ENCODE data around the gene ROR1.
"Not testable (repeated sequence)": the region's sequence is repeated elsewhere in the genome, so short reads cannot be mapped to it uniquely, and the experiment has no call there.

Gene ROR1

DNA sequence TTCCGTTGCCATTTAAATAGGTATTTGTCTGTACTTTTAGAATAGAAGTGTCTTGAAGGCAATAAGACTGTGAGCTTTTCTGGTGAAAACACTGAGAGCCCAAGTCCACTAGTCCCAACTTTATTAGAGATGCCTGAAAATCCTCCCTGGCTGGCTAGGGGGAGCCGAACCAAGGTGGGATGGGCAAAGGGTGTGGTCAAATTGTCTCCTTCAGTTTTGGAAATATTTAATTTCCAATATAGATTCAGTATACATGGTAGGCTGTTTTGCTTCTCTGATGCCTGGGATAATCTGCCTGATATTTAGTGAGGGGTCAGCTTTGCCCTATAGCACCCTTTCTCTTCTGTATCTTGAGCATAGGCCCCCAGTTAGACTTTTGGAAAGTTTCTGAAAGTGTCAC is 3.5 kb downstream of the ROR1 start:
- no peak overlapping the region for H3K4me3 ChIP-seq (ENCODE audit: insufficient read depth, low read depth, low read length, poor library complexity, severe bottlenecking)
- H3K27me3 ChIP-seq (replicated peaks; ENCODE audit: control insufficient read depth, insufficient read depth, low read length, poor library complexity, severe bottlenecking), result peaks cover 18% of the 10 kb centered on the region

GRCh38 chr1:63777965-63778880 is 4.4 kb downstream of the ROR1 start:
- no peak for DNase-seq
- Histone ChIP-seq H3K4me1 (ENCODE audit: control insufficient read depth, insufficient read depth, low read length, poor library complexity, severe bottlenecking) (peaks cover 6% of the 10 kb centered on the region), H3K36me3 (ENCODE audit: control insufficient read depth, insufficient read depth, low read length) (no peaks in the 10 kb centered on the region), H3K4me3 (ENCODE audit: insufficient read depth, low read depth, low read length, poor library complexity, severe bottlenecking) (no peak overlapping the region), H3K27ac (ENCODE audit: insufficient read depth, low read length, poor library complexity, severe bottlenecking) (no peak overlapping the region), H3K9me3 (ENCODE audit: control insufficient read depth, low read length) (no peaks in the 10 kb centered on the region), H3K27me3 (replicated peaks; ENCODE audit: control insufficient read depth, insufficient read depth, low read length, poor library complexity, severe bottlenecking) (peaks cover 15% of the 10 kb centered on the region)

More for the DNA sequence above, 3.5 kb downstream of the ROR1 start:
- no peaks in the 10 kb centered on the region for H3K36me3 ChIP-seq (ENCODE audit: control insufficient read depth, insufficient read depth, low read length)
- DNase-seq, result no peak
- H3K9me3 ChIP-seq (ENCODE audit: control insufficient read depth, low read length), result no peaks in the 10 kb centered on the region
- H3K4me1 ChIP-seq (ENCODE audit: control insufficient read depth, insufficient read depth, low read length, poor library complexity, severe bottlenecking), result peaks cover 6% of the 10 kb centered on the region
- no peak overlapping the region for H3K27ac ChIP-seq (ENCODE audit: insufficient read depth, low read length, poor library complexity, severe bottlenecking)

GRCh38 chr1:63779338-63780211 is 5.8 kb downstream of the ROR1 start:
- no peaks in the 10 kb centered on the region for H3K36me3 ChIP-seq (ENCODE audit: control insufficient read depth, insufficient read depth, low read length)
- peaks cover 8% of the 10 kb centered on the region for H3K27me3 ChIP-seq (replicated peaks; ENCODE audit: control insufficient read depth, insufficient read depth, low read length, poor library complexity, severe bottlenecking)
- H3K27ac ChIP-seq (ENCODE audit: insufficient read depth, low read length, poor library complexity, severe bottlenecking), result no peak overlapping the region
- H3K4me3 ChIP-seq (ENCODE audit: insufficient read depth, low read depth, low read length, poor library complexity, severe bottlenecking), result no peak overlapping the region
- DNase-seq, result no peak
- H3K4me1 ChIP-seq (ENCODE audit: control insufficient read depth, insufficient read depth, low read length, poor library complexity, severe bottlenecking), result no peaks in the 10 kb centered on the region
- no peaks in the 10 kb centered on the region for H3K9me3 ChIP-seq (ENCODE audit: control insufficient read depth, low read length)

DNA sequence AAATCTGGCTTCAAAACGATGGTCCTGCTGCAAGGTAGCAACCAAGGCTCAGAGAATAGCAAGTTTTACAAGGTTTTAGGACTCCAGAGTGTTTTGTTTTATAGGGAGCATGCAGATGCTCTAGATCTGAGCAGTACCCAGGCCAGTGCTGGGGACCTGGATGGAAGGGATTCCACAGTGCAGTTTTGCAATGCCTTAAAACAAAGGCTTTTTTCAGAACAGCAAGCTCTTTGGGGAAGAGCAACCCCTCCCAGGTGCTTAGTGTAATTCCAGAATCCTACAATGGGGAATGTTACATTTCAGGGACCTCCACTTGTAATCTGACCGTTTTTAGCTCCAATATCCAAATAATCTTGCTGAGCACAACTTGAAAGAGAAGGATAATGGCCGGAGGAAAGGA is 6.7 kb downstream of the ROR1 start:
- H3K4me1 ChIP-seq (ENCODE audit: control insufficient read depth, insufficient read depth, low read length, poor library complexity, severe bottlenecking), result no peaks in the 10 kb centered on the region
- H3K36me3 ChIP-seq (ENCODE audit: control insufficient read depth, insufficient read depth, low read length), result no peaks in the 10 kb centered on the region
- no peaks in the 10 kb centered on the region for H3K9me3 ChIP-seq (ENCODE audit: control insufficient read depth, low read length)
- H3K27ac ChIP-seq (ENCODE audit: insufficient read depth, low read length, poor library complexity, severe bottlenecking), result no peak overlapping the region
- no peak overlapping the region for H3K4me3 ChIP-seq (ENCODE audit: insufficient read depth, low read depth, low read length, poor library complexity, severe bottlenecking)
- DNase-seq, result no peak
- peaks cover 8% of the 10 kb centered on the region for H3K27me3 ChIP-seq (replicated peaks; ENCODE audit: control insufficient read depth, insufficient read depth, low read length, poor library complexity, severe bottlenecking)

- no peaks in the 10 kb centered on the region for H3K4me1 ChIP-seq (ENCODE audit: control insufficient read depth, insufficient read depth, low read length, poor library complexity, severe bottlenecking)
- H3K4me3 ChIP-seq (ENCODE audit: insufficient read depth, low read depth, low read length, poor library complexity, severe bottlenecking), result no peak overlapping the region
- H3K27ac ChIP-seq (ENCODE audit: insufficient read depth, low read length, poor library complexity, severe bottlenecking), result no peak overlapping the region
- no peaks in the 10 kb centered on the region for H3K9me3 ChIP-seq (ENCODE audit: control insufficient read depth, low read length)
- no peaks in the 10 kb centered on the region for H3K27me3 ChIP-seq (replicated peaks; ENCODE audit: control insufficient read depth, insufficient read depth, low read length, poor library complexity, severe bottlenecking)
- DNase-seq, result no peak
- H3K36me3 ChIP-seq (ENCODE audit: control insufficient read depth, insufficient read depth, low read length), result no peaks in the 10 kb centered on the region
Observed at GRCh38 chr1:63782982-63783381, 9.2 kb downstream of the ROR1 start.

- Histone ChIP-seq H3K27me3 (replicated peaks; ENCODE audit: control insufficient read depth, insufficient read depth, low read length, poor library complexity, severe bottlenecking) (no peaks in the 10 kb centered on the region), H3K4me3 (ENCODE audit: insufficient read depth, low read depth, low read length, poor library complexity, severe bottlenecking) (no peak overlapping the region)
Observed at GRCh38 chr1:63784083-63784482, 10.3 kb downstream of the ROR1 start.

GRCh38 chr1:63784489-63785390 is 10.9 kb downstream of the ROR1 start:
- Histone ChIP-seq H3K27me3 (replicated peaks; ENCODE audit: control insufficient read depth, insufficient read depth, low read length, poor library complexity, severe bottlenecking) (no peaks in the 10 kb centered on the region), H3K4me3 (ENCODE audit: insufficient read depth, low read depth, low read length, poor library complexity, severe bottlenecking) (no peak overlapping the region), H3K36me3 (ENCODE audit: control insufficient read depth, insufficient read depth, low read length) (no peaks in the 10 kb centered on the region), H3K27ac (ENCODE audit: insufficient read depth, low read length, poor library complexity, severe bottlenecking) (no peak overlapping the region), H3K4me1 (ENCODE audit: control insufficient read depth, insufficient read depth, low read length, poor library complexity, severe bottlenecking) (no peaks in the 10 kb centered on the region), H3K9me3 (ENCODE audit: control insufficient read depth, low read length) (no peaks in the 10 kb centered on the region)
- no peak for DNase-seq

More at GRCh38 chr1:63784083-63784482, 10.3 kb downstream of the ROR1 start:
- H3K4me1 ChIP-seq (ENCODE audit: control insufficient read depth, insufficient read depth, low read length, poor library complexity, severe bottlenecking), result no peaks in the 10 kb centered on the region
- H3K27ac ChIP-seq (ENCODE audit: insufficient read depth, low read length, poor library complexity, severe bottlenecking), result no peak overlapping the region
- no peaks in the 10 kb centered on the region for H3K9me3 ChIP-seq (ENCODE audit: control insufficient read depth, low read length)
- no peaks in the 10 kb centered on the region for H3K36me3 ChIP-seq (ENCODE audit: control insufficient read depth, insufficient read depth, low read length)
- no peak for DNase-seq

- not testable (repeated sequence) for H3K36me3 ChIP-seq (ENCODE audit: control insufficient read depth, insufficient read depth, low read length); H3K9me3 ChIP-seq (ENCODE audit: control insufficient read depth, low read length); H3K4me1 ChIP-seq (ENCODE audit: control insufficient read depth, insufficient read depth, low read length, poor library complexity, severe bottlenecking); H3K27me3 ChIP-seq (replicated peaks; ENCODE audit: control insufficient read depth, insufficient read depth, low read length, poor library complexity, severe bottlenecking); H3K4me3 ChIP-seq (ENCODE audit: insufficient read depth, low read depth, low read length, poor library complexity, severe bottlenecking); H3K27ac ChIP-seq (ENCODE audit: insufficient read depth, low read length, poor library complexity, severe bottlenecking); DNase-seq
Observed at GRCh38 chr1:63787270-63787669, 13.5 kb downstream of the ROR1 start.

GRCh38 chr1:63787875-63788274 is 14.1 kb downstream of the ROR1 start:
- no peaks in the 10 kb centered on the region for H3K9me3 ChIP-seq (ENCODE audit: control insufficient read depth, low read length)
- H3K4me1 ChIP-seq (ENCODE audit: control insufficient read depth, insufficient read depth, low read length, poor library complexity, severe bottlenecking), result no peaks in the 10 kb centered on the region
- H3K36me3 ChIP-seq (ENCODE audit: control insufficient read depth, insufficient read depth, low read length), result no peaks in the 10 kb centered on the region
- DNase-seq, result no peak
- no peaks in the 10 kb centered on the region for H3K27me3 ChIP-seq (replicated peaks; ENCODE audit: control insufficient read depth, insufficient read depth, low read length, poor library complexity, severe bottlenecking)
- no peak overlapping the region for H3K4me3 ChIP-seq (ENCODE audit: insufficient read depth, low read depth, low read length, poor library complexity, severe bottlenecking)
- H3K27ac ChIP-seq (ENCODE audit: insufficient read depth, low read length, poor library complexity, severe bottlenecking), result no peak overlapping the region
